Esophagus squamous epithelium (tissue), 5 donors: ENCODE results near the gene GAS2L2. TPM values are rescaled to one million over a fixed set of nuclear protein-coding genes. Genes with fewer than 3 reads are reported as not detected.
A peak's percentile ranks its signal among the peaks of the same experiment; 100 is the strongest.

ENCODE experiments used
- DNase-seq: peaks from one replicate; lab custom pipeline; 2025; lab: John Stamatoyannopoulos, UW
- H3K27ac ChIP-seq, 4 donors: fragments of 200-600 bp; sonication (generic); one replicate each; pipeline ENCODE4 v1.5.1; 2016 to 2019; ENCODE audit warnings: mild to moderate bottlenecking in 1 of 4
- H3K27me3 ChIP-seq, 4 donors: fragments of 200-600 bp; sonication (generic); 1 replicate in 3 of 4; 2 replicates in 1 of 4; pipeline versions ENCODE4 v1.5.1 to v1.6.0; 2017 to 2021; ENCODE audit warnings: antibody characterized with exemption in 1 of 4
- H3K36me3 ChIP-seq, 3 donors: fragments of 200-600 bp; sonication (generic); one replicate each; pipeline ENCODE4 v1.5.1; 2016 to 2019
- H3K4me1 ChIP-seq, 3 donors: fragments of 200-600 bp; sonication (generic); one replicate each; pipeline ENCODE4 v1.5.1; 2017 to 2019
- H3K4me3 ChIP-seq, 4 donors: fragments of 200-600 bp; sonication (generic); 1 replicate in 3 of 4; 2 replicates in 1 of 4; pipeline ENCODE4 v1.5.1; 2016 to 2019; ENCODE audit warnings: mild to moderate bottlenecking in 2 of 4, moderate library complexity in 1 of 4
- H3K9me3 ChIP-seq, 3 donors: fragments of 200-600 bp; sonication (generic); one replicate each; pipeline ENCODE4 v1.5.1; 2016 to 2019
- POLR2A ChIP-seq, 4 donors: fragments of 450-650 bp; IDR thresholded peaks; one replicate each; pipeline ENCODE4 v1.6.1; 2017; ENCODE audit warnings: antibody characterized with exemption in 4 of 4, mild to moderate bottlenecking in 4 of 4, moderate library complexity in 3 of 4
- WGBS, 2 donors: methylation state at CpG; one replicate each; pipeline ENCODE4 v1.1.5; 2018; 5-methylcytosine and 5-hydroxymethylcytosine counted together
- intact Hi-C: fragments of 100-400 bp; cut with DNase I; formaldehyde crosslinking; loops from one replicate; pipeline ENCODE4 v1.15.0; 2022
- total RNA-seq, 4 donors: library from RNA; depleted of rRNA; stranded (reverse); fragments of >200 nt; gene quantifications; one replicate each; pipeline ENCODE4 v1.1.0, GENCODE V29; 2016
- TF ChIP-seq, protein P1 (sequence below), 6 experiments: fragments of 450-650 bp in 4 of 6; fragments of 200-600 bp in 2 of 6; sonication (generic) in 2 of 6; IDR thresholded peaks; one replicate each; pipeline ENCODE4 v1.5.1; 2016 to 2019; ENCODE audit warnings: antibody characterized with exemption in 6 of 6, mild to moderate bottlenecking in 4 of 6, moderate library complexity in 4 of 6
- donor health status: DM: yes; HTN: yes; CAD: no.

Gene GAS2L2
- total RNA-seq, 4 donors from 2014 or later = not detected

DNA sequence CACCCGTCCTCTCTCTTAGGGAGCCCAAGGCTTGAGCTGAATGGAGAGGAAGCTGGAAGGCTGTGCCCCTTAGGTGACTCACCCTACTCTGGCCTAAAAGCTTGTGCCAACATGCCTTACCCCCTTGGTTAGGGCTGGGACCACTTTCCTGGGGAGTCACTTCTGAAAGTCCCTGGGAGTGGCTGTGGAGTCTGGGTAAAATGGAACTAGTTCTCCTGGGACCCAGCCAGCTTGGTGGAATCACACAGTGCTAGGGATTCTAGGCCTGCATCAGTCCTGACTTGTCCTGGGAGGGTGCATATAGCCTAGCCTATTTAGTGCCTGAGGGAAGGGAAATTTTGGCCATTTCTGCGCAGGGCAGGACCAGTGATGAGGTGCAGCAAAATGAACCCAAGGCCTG is 31.9 kb upstream of the GAS2L2 start:
- no peak for TF ChIP-seq POLR2A (IDR thresholded peaks at IDR 0.05)
- TF ChIP-seq, protein P1, sequence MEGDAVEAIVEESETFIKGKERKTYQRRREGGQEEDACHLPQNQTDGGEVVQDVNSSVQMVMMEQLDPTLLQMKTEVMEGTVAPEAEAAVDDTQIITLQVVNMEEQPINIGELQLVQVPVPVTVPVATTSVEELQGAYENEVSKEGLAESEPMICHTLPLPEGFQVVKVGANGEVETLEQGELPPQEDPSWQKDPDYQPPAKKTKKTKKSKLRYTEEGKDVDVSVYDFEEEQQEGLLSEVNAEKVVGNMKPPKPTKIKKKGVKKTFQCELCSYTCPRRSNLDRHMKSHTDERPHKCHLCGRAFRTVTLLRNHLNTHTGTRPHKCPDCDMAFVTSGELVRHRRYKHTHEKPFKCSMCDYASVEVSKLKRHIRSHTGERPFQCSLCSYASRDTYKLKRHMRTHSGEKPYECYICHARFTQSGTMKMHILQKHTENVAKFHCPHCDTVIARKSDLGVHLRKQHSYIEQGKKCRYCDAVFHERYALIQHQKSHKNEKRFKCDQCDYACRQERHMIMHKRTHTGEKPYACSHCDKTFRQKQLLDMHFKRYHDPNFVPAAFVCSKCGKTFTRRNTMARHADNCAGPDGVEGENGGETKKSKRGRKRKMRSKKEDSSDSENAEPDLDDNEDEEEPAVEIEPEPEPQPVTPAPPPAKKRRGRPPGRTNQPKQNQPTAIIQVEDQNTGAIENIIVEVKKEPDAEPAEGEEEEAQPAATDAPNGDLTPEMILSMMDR (IDR thresholded peaks at IDR 0.05) = no peak
- Histone ChIP-seq H3K9me3 (no peaks in the 10 kb centered on the region), H3K4me3 (no peak overlapping the region), H3K27ac (peak overlapping the region; percentile 62 to 88 (median 76)), H3K4me1 (peaks cover 34 to 81% (median 71%) of the 10 kb centered on the region in 3 donors), H3K27me3 (no peaks in the 10 kb centered on the region), H3K36me3 (peaks cover 0 to 7% (median 0%) of the 10 kb centered on the region in 3 donors)
- DNase-seq = no peak
- 75 to 83% methylated on average over 1 of the region's 2 CpGs for WGBS, 2 donors
- intact Hi-C loops = no loop called here

DNA sequence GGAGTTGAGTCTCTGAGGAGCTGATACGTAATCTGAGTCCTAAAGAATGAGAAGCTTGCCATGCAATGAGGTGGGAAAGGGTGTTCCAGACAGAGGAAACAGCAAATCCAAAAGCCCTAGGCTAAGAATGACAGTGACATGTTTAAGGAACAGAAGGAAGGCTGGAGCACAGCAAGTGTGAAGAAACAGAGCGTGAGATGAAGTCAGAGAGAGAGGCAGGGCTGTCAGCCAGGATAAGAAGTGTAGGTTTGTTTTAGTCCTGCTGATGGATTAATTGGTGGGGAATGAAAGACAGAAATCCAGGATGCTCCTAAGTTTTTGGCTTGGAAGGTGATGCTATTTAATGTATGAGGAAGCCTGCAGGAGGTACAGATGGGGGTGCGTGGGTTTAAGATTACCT is 27.9 kb upstream of the GAS2L2 start:
- Histone ChIP-seq H3K27me3 (no peaks in the 10 kb centered on the region), H3K36me3 (peaks cover 0 to 36% (median 0%) of the 10 kb centered on the region in 3 donors), H3K27ac (peak overlapping the region in 3 of 4 donors; percentile 22 to 42 (median 23)), H3K4me1 (peaks cover 29 to 75% (median 54%) of the 10 kb centered on the region in 3 donors), H3K4me3 (no peak overlapping the region), H3K9me3 (no peaks in the 10 kb centered on the region)
- TF ChIP-seq POLR2A (IDR thresholded peaks at IDR 0.05) = no peak
- TF ChIP-seq, protein P1 (IDR thresholded peaks at IDR 0.05) = no peak
- no peak for DNase-seq
- intact Hi-C loops = no loop called here
- WGBS, 2 donors = 66 to 70% methylated on average over 3 of the region's 3 CpGs

DNA sequence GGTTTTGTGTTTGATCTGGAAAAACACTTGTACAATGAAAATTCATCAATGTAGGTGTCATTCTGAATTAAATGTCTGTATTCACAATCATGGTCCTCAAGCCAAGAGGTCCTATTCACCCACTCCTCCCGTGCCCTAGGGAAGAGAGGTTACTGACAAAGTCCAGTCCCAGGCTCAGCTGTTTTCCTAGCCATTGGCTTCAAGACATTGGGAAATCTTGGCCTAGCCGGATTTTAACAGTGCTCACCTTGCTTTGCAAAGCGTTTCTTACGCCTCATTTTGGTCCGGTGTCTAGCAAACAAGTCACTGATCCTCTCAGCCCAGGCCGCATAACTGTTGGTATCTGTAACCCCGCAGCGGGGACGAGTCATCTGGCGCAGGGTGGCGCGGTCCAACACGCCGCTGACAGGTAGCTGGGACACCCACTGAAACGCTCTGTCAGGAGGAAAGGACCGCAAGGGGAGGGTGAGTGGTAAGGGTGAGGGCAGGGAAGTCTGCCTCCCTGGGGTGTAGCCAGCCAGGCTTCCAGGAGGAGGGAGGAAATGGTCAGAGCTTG is 25.7 kb upstream of the GAS2L2 start:
- no peaks in the 10 kb centered on the region for H3K9me3 ChIP-seq
- peaks cover 0 to 36% (median 0%) of the 10 kb centered on the region in 3 donors for H3K36me3 ChIP-seq
- intact Hi-C loops = no loop called here
- peak overlapping the region; percentile 53 to 83 (median 82) for H3K27ac ChIP-seq
- H3K27me3 ChIP-seq = no peaks in the 10 kb centered on the region
- H3K4me3 ChIP-seq = no peak overlapping the region
- no peak for DNase-seq
- TF ChIP-seq, protein P1 (IDR thresholded peaks at IDR 0.05) = no peak
- no peak for TF ChIP-seq POLR2A (IDR thresholded peaks at IDR 0.05)
- peaks cover 26 to 75% (median 56%) of the 10 kb centered on the region in 3 donors for H3K4me1 ChIP-seq
- WGBS, 2 donors = 54 to 78% methylated on average over 4 to 7 of the region's 16 CpGs

DNA sequence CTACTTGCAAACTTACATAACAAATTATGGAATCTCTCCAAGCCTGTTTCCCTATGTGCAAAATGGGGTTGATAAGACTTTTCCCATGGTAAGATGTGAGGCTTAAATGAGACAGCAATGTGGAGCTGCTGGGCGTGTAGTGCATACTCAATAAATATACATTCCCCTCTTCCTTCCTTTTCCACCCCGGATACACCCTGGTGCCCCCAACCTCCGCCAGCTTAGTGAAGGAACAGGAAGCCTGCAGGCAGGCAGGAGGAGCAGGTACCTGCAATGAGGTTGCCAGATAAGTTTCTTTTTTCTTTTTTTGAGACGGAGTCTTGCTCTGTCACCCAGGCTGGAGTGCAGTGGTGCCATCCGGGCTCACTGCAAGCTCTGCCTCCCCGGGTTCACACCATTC is 22.5 kb upstream of the GAS2L2 start:
- TF ChIP-seq, protein P1 (IDR thresholded peaks at IDR 0.05) = no peak
- no peak for TF ChIP-seq POLR2A (IDR thresholded peaks at IDR 0.05)
- Histone ChIP-seq H3K27me3 (peaks cover 0 to 2% (median 0%) of the 10 kb centered on the region in 4 donors), H3K36me3 (peaks cover 0 to 44% (median 0%) of the 10 kb centered on the region in 3 donors), H3K27ac (peak overlapping the region; percentile 70 to 86 (median 82)), H3K4me3 (peak overlapping the region in 1 of 4 donors; percentile 24), H3K4me1 (peaks cover 20 to 69% (median 59%) of the 10 kb centered on the region in 3 donors), H3K9me3 (no peaks in the 10 kb centered on the region)
- intact Hi-C loops = no loop called here
- WGBS, 2 donors = 40 to 48% methylated on average over 4 to 6 of the region's 6 CpGs
- no peak for DNase-seq

DNA sequence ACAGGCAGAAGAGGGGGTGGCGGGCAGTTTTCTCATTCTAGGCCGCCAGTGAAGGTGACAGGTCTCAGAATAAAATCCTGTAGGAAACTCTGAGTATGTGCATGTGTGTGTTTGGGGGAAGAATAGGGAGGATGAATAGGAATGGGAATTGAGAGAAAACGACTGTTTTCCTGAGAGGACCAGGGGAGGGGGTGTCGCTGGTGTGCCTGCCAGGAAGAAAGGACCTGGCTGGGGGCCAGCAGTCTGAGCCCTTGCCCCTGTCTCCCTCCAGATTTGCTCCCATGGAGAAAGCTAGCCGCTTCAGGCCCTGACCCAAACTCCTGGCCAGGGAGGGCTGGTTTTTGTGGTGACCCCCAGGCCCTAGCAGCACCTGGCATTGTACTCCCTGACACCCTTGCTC is 22.0 kb upstream of the GAS2L2 start:
- WGBS, 2 donors = 24 to 54% methylated on average over 4 to 5 of the region's 5 CpGs
- intact Hi-C loops = no loop called here
- no peak for DNase-seq
- H3K4me3 ChIP-seq = peak overlapping the region in 2 of 4 donors; percentile 12 to 24
- peaks cover 20 to 69% (median 59%) of the 10 kb centered on the region in 3 donors for H3K4me1 ChIP-seq
- H3K9me3 ChIP-seq = no peaks in the 10 kb centered on the region
- no peak for TF ChIP-seq POLR2A (IDR thresholded peaks at IDR 0.05)
- TF ChIP-seq, protein P1 (IDR thresholded peaks at IDR 0.05) = no peak
- H3K27ac ChIP-seq = peak overlapping the region; percentile 70 to 86 (median 82)
- H3K27me3 ChIP-seq = peaks cover 0 to 2% (median 0%) of the 10 kb centered on the region in 4 donors
- H3K36me3 ChIP-seq = peaks cover 0 to 38% (median 0%) of the 10 kb centered on the region in 3 donors
